Cardiac fibroblast (primary cell): ENCODE measurements around the gene ROPN1.

Experiments
- DNase-seq, 2 donors: peaks; one replicate each; pipeline versions ENCODE4 v3.0.0 to v3.0.0-alpha.2; 2010; ENCODE audit warnings: low read depth in 2 of 2
- H3K4me3 ChIP-seq, 2 donors: replicated peaks in 1 of 2; 1 replicate in 1 of 2; 2 replicates in 1 of 2; pipeline ENCODE4 v1.5.1; 2011; ENCODE audit warnings: low read depth in 2 of 2, low read length in 2 of 2, mild to moderate bottlenecking in 2 of 2, moderate library complexity in 1 of 2
- TF ChIP-seq, protein P1 (sequence below): IDR thresholded peaks from one replicate; pipeline ENCODE4 v1.5.1; 2011; ENCODE audit warnings: low read depth, mild to moderate bottlenecking, low read length, inconsistent platforms

ROPN1 gene

DNA sequence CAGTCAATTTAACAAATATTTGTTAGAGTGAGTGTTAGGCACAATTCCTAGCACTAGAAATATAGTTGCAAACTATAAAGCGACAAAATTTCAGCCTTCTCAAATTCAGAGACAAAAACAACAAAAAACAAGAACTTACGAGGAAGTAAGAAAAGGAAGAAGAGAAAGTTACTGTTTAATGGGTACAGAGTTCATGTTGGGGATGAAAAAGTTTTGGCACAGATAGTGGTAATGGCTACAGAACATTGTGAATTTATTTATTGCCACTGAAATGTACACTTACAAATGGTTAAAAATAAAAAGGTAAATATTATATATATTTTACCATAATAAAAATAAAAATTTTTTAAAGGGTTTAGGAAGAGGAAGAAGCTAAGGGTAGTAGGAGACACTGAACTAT is 52.2 kb downstream of the ROPN1 start:
- no peak overlapping the region for H3K4me3 ChIP-seq
- TF ChIP-seq, protein P1, sequence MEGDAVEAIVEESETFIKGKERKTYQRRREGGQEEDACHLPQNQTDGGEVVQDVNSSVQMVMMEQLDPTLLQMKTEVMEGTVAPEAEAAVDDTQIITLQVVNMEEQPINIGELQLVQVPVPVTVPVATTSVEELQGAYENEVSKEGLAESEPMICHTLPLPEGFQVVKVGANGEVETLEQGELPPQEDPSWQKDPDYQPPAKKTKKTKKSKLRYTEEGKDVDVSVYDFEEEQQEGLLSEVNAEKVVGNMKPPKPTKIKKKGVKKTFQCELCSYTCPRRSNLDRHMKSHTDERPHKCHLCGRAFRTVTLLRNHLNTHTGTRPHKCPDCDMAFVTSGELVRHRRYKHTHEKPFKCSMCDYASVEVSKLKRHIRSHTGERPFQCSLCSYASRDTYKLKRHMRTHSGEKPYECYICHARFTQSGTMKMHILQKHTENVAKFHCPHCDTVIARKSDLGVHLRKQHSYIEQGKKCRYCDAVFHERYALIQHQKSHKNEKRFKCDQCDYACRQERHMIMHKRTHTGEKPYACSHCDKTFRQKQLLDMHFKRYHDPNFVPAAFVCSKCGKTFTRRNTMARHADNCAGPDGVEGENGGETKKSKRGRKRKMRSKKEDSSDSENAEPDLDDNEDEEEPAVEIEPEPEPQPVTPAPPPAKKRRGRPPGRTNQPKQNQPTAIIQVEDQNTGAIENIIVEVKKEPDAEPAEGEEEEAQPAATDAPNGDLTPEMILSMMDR, result no peak
- no peak for DNase-seq

DNA sequence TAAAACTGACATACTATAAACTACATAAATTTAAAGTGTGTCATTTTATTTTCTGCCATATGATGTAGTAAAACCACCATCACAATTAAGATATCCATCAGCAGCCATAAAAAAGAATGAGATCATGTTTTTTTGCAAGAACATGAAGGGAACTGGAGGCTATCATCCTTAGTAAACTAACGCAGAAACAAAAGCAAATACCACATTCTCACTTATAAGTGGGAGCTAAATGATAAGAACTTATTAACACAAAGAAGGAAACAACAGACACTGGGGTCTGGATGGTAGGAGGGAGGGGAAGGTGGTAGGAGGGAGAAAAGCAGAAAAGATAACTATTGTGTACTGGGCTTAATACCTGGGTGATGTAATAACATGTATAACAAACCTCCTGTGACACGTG is 55.5 kb downstream of the ROPN1 start:
- TF ChIP-seq, protein P1, result no peak
- no peak overlapping the region for H3K4me3 ChIP-seq
- no peak for DNase-seq

DNA sequence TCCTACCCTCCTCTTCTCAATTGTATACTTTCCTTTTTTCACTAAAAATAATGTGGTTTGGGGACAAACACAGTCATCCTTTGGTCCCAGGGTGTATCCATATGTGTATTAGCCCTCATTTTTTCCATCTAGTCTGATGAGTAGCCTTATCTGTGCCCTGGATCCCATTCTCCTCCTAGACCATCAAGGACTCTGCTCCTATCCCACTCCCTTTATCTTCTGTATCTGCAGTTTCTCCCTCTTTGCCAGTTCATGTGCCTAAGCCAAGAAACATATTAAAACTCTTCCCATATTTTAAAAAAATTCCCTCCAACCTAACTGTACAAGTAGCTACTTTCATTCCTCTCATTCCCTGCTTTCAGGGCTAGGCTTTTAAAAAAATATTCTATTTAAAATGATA is 56.1 kb downstream of the ROPN1 start:
- TF ChIP-seq, protein P1, result no peak
- no peak for DNase-seq
- no peak overlapping the region for H3K4me3 ChIP-seq

DNA sequence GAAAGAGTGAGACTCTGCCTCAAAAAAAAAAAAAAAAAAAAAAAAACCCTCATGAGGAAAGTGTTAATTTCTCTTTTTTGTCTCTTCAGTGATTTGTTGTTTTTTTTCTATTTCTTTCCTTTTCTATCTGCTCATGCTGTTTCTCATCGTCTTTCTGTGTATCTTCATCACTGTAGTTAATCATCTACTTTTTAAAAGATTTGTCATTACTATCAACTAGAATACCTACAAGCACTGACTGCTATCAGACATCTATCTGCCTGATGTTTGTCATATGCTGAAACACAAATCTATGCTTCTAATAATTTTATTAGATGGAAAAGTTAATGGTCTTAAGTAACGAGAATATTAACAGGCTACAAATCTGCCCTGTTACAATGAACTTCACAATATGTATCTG is 57.7 kb downstream of the ROPN1 start:
- TF ChIP-seq, protein P1, result no peak
- H3K4me3 ChIP-seq, result no peak overlapping the region
- DNase-seq, result no peak

DNA sequence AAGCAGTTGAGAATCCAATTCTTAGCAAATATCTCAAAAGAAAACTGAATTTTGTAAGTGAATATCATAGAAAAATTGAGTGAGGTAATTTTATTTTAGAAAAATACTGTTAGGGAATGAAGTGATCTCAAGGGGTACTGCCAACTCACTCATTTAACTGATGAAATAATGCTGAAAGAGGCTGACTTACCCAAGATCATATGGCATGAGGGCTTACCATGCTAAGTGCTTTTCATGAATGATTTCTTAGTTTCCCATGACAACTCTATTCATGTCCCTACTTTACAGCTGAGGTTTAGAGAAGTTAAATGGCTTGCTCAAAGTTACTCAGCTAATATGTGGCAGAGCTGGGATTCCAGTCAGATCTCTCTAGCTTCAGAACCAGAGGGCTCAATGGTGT is 61.5 kb downstream of the ROPN1 start:
- TF ChIP-seq, protein P1, result no peak
- no peak for DNase-seq
- H3K4me3 ChIP-seq, result no peak overlapping the region

DNA sequence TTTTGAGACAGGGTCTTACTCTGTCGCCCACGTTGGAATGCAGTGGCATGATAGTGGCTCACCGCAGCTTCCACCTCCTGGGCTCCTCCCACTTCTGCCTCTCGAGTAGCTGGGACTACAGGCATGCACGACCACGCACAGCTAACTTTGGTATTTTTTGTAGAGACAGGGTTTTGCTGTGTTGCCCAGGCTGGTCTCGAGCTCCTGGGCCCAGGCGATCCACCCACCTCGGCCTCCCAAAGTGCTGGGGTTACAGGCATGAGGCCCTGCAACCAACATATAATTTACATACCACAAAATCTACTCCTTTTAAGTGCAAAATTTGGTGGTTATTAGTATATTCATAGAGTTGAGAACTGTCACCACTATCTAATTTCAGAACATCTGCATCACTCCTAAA is 62.6 kb downstream of the ROPN1 start:
- no peak for DNase-seq
- TF ChIP-seq, protein P1, result no peak
- H3K4me3 ChIP-seq, result no peak overlapping the region

DNA sequence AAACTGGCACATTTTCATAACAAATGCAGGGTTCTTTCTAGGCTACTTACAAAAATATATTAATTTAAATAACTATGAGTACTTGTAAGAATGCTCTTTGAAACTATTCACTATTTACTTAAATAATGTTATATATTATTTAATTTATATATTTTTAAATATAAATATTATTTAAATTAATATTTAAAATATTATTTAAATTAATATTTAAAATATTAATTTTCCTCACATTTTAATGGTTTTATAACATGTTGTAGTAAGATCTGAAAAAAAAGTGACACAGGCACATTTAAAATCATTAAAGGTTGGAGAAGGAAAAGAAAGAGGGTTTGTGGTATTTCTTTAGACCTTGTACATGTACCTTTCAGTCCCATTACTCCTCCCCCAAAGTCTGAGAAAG is 65.5 kb downstream of the ROPN1 start:
- DNase-seq, result no peak
- TF ChIP-seq, protein P1, result no peak

More for the DNA sequence above, 65.5 kb downstream of the ROPN1 start:
- H3K4me3 ChIP-seq, result no peak overlapping the region
